PC-9 (cell line): Measurements from ENCODE around the gene ANKIB1.

Source experiments
- EZH2 ChIP-seq: fragments of 200-600 bp; sonication (generic); IDR thresholded peaks from 2 replicates; pipeline ENCODE4 v1.8.0; 2017; ENCODE audit warnings: antibody characterized with exemption, low read depth
- TF ChIP-seq, protein P1 (sequence below): fragments of 200-600 bp; sonication (generic); conservative IDR thresholded peaks from 2 replicates; pipeline ENCODE4 v1.6.1; 2017; ENCODE audit warnings: mixed run types, antibody characterized with exemption, mild to moderate bottlenecking, moderate library complexity

DNA sequence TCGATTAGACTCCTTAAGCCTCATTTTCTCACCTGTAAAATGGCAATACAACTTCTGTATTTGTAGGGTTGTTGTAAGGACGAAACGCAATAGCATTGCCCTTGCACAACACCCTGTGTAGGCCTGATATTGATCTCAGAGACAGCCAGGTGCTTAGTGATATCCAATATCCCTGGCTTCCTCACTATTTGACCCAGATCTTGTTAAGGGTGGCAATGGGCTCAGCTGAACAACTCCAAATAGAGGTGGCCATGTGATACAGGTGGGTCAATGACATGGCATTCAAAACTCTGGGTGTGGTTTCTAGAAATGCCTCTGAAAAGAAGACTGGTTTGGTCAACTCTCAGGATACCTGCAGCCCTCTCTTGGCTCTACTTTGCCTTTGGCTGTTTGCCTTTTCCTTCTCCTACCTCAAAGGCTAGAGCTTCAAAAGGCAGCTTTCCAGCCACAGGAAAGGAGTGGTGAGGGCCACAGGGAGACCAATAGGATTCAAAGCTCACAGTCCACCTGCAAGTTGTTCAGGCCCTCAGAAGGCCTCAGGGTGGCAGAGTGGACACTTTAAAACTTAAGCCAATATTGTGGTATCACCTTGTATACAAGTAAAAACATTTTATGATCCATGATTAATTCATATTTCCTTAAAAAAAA lies 186.6 kb downstream of the ANKIB1 start:
- TF ChIP-seq, protein P1, sequence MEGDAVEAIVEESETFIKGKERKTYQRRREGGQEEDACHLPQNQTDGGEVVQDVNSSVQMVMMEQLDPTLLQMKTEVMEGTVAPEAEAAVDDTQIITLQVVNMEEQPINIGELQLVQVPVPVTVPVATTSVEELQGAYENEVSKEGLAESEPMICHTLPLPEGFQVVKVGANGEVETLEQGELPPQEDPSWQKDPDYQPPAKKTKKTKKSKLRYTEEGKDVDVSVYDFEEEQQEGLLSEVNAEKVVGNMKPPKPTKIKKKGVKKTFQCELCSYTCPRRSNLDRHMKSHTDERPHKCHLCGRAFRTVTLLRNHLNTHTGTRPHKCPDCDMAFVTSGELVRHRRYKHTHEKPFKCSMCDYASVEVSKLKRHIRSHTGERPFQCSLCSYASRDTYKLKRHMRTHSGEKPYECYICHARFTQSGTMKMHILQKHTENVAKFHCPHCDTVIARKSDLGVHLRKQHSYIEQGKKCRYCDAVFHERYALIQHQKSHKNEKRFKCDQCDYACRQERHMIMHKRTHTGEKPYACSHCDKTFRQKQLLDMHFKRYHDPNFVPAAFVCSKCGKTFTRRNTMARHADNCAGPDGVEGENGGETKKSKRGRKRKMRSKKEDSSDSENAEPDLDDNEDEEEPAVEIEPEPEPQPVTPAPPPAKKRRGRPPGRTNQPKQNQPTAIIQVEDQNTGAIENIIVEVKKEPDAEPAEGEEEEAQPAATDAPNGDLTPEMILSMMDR, result no peak
- no peak for TF ChIP-seq EZH2
